HG02840 (cell line): ENCODE results near the gene CD9.
A peak's percentile ranks its signal among the peaks of the same experiment; 100 is the strongest.
"Not testable (repeated sequence)": the region's sequence is repeated elsewhere in the genome, so short reads cannot be mapped to it uniquely, and the experiment has no call there.

Source experiments
- ATAC-seq: cut with Tn5 transposase; IDR thresholded peaks from one replicate; pipeline ENCODE4 v1.9.1; 2021; ENCODE audit warnings: mild to moderate bottlenecking, moderate library complexity, moderate number of reproducible peaks; ENCODE audit not compliant: unreplicated experiment, low FRiP score

The CD9 gene

DNA sequence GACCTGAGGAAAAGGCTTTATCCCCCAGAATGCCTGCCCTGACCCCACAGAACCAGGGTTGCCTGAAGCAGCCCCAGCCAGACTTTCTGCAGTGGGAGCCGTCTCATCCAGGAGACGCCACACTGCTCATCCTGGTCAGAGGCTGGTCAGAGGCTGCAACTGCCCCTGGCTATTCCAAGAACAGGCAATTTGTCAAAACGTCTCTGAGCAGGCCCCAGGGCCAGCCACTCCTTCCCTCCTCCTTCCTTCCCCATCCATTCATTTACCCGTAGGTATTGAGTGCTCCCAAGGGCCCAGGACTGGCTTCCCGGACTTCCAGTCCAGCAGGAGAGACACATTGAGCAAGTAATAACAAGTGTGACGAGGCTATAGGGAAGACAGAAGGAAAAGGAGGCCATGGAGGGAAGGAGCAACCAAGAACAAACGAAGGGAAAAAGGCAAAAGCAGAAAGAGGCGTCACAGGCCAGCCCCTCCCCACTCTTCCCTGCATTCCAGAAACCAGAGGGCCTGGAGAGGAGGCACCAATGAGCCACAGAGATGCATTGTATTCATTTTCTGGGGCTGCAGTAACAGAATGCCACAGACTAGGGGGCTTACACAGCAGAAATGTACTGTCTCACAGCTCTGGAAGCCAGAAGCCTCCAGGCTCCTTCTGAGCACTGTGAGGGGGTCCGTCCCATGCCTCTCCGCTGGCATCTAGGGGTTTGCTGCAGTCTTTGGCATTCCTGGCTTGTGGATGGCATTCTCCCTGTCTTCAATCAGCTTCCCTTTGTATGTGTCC lies 21.0 kb upstream of the CD9 start:
- no peak for ATAC-seq

DNA sequence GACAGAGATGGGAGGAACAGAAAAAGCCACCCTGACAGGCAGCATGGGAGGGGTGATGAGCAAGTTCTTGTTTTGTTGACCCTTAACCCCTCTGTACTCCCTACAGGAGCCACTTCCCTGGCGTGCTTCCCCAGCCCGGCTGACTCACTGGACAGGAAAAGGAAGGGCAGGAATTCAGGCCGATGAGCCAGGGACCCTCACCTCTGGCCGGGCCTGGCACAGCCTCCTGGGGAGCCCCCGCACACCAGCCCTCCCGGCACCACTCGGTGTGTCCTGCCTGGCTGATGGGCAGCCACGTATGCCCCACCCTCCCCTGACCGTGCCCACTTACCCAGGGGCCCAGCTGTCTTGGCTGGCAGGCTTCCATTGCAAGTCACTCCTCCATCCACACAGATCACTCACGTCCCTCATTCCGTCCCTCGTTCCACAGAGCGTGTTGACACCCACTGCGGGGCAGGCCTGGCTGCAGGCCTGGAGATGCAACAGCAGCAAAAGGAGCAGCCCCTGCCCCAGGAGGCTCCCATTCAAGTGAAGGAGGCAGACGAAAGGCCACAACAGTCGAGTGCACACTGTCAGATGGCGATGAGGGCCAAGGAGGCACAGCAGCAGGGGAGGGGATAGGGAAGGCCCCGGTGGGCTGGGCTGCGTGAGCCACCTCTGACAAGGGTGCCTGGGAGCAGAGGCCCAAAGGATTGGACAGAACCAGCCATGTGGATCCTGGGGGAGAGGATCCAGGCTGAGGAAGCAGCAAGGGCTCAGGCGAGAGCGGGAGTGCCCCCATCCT lies 19.7 kb upstream of the CD9 start:
- no peak for ATAC-seq

DNA sequence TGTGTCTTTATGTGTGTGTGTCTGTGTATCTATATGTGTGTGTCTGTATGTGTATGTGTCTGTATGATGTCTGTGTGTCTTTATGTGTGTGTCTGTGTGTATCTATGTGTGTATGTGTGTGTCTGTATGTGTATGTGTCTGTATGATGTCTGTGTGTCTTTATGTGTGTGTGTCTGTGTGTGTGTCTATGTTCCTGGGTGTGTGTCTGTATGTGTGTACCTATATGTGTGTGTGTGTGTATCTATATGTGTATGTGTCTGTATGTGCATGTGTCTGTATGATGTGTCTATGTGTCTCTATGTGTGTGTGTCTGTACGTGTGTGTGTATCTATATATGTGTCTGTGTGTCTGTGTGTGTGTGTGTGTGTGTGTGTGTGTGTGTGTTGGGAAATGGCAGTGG lies 19.0 kb upstream of the CD9 start:
- ATAC-seq = no peak

DNA sequence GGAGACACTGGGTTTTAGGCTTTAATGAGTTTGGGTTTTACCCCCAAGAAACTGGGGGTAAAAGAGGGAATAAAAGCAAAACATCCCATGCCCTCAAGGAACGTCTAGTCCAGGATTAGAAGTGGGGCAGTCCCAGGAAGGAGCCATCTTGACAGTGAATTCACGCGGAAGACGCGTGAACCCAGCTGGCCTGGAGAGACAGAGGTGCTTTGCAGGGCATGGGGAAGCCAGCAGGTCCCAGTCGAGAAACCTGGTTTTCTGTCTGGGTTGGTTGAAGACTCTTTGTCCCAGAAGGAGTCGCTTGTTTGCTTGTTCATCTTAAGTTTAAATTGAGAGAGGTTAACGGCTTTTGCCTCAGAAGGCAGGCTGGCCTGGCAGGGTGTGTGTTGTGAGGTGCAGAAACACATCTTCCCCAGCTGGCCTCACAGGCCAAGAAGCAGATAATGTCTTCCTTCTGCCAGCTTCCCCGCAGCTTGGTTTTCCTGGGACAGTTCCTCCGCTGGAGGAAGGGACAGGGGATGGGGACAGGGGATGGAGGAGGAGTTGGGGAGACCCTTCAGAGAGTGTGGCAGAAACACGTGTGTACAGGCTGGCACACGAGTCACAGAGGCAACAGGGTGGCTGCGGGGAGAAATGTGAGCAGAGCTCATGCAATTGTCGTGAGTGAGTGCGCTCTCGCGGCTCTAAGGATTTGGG lies 18.5 kb upstream of the CD9 start:
- ATAC-seq = no peak

DNA sequence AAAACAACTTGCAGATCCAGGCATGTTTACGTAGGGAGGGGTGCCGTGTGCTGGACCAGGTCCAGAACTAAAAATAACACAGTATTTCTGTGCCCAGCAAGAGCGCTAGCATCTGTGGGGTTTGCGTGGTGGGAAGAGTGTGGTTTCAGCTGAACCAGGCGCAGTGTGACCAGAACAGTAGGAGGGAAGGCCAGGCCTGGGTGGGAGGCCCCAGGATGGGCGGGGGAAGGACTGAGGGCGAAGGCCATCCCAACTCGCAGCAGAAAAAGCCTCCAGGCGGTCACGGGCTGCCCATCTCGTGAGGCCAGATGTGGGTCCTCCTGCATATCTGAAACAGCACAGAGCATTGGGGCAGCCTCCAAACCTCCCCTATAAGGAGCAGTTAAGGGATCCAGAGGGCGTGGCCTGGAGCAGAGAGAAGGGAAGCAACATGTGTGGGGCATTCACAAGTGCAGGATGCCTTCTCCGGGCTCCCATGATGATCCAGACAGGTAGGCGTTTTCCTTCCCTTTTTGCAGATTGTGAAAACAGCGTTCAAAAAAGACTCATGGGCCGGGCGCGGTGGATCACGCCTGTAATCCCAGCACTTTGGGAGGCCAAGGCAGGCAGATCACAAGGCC lies 17.8 kb upstream of the CD9 start:
- no peak for ATAC-seq

DNA sequence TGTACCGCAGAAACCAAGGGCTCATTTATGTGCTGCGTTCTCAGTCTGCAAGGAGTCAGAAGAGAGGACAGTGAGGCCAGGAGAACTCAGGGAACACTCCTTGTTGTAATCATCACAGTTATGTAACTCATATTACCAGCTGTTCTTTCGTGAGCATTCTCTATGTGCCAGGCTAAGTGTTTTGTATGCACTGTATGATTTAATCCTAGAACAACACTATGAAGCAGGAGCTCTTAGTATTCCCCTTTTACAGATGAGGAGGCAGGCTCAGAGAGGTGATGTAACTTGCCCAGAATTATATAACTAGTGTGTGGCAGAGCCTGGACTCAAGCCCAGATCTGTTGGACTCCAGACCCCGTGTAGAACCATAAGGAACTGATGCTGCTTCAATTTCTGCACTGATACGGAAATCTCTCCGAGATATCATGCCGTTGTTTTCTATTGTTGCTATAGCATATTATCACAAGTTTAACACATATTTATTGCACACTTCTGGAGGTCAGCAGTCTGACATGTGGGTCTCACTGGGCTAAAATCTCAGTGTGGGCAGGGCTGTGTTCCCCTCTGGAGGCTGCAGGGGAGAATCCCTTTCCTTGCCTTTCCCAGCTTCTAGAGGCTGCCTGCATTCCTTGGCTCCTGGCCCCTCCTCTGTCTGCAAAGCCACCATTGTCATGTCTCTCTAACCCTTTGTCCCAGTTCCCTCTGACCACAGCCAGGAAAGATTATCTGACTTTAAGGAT lies 16.3 kb upstream of the CD9 start:
- no peak for ATAC-seq

DNA sequence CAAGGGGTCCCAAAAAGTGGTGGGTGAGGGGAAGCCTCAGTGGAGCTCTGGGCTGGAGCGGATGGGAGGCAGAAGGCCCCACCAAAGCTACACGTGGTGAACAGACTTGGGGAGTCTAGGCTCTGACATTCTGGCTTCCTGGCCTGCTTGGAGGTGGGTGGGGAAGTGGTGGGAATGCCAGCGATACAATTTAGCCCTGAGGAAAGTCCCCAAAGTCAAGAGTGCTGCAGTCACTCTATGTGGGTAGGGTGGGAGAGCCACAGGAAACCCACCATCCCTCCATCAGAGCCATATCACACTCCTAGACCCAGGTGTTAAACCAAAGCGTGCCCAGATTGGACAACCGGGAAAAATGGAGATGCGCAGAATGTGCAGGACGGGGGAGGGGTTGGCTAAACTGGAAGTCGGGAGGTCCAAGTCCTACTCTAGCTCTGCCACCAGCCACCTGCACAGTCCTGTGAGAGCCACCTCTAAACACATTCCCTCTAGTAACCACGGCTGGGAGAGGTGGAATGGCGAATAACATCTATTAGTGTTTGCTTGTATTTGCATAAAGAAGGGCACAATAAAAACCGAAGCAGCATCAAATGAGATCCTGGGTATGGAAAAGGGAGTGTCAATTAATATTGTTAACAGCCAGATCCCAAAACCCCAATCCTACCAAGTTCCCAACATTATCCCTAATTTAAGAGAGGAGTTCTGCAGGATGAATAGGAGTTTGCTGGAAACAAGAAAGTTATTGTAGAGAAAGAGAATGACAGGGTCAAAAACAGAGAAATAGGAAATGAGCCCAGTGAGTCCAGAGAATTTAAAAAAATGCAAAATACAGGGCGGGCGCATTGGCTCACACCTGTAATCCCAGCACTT lies 14.0 kb upstream of the CD9 start:
- ATAC-seq = no peak

DNA sequence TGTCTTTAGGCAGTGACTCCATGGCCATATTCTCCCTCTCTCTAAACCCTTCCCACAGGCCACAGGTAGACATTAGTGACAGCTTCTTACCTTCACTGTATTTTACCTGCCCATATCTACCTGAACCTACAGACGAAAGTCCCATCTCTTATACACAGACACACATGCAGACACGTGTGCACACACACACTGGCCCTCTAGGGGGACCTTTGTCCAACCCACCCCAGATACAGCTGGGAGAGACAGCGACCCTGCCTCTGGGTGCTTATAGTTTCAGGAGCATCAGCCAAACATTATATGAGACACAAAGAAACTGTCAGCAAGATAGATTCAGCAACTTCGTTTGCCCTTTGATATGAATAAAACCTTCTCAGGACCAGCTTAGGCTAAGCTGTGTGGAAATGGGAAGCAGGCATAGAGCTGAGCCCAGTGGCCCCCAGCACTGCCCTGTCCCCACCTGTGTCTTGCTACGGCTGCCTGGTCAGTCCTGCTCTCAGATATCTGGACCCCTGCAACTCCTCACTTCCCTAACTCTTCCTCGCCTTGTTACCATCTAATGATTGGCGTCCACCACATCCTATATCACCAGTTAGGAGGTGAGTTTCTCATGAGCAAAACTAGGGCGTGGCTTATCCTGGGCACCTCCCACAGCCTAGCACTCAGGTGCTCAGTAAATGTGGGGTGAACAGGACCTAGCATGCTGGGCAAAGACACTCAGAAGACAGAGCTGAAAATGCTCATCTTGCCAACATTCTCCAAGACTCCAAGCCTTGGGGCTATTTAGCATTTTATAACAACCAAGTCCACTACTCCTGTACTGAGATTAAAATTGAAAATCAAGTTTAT lies 12.0 kb upstream of the CD9 start:
- ATAC-seq = no peak

DNA sequence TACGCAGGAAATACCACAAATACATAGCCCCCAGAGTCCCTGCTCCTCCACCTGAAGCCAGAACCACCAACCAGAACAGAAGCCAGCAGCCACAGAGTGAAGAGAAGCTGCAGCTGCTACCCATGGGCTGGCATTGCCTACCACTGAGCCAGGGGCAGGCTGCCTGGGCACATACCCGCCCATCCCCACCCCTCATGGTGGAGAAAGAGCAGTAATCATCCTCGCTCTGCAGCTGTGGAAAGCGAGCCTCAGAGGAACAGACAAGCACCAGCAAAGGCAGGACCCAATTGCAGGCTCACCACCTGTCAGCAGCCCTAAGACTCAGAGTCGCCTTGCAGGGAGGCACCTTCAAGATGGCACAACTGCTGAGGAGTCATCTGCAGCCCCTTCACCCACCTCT lies 11.2 kb upstream of the CD9 start:
- no peak for ATAC-seq

DNA sequence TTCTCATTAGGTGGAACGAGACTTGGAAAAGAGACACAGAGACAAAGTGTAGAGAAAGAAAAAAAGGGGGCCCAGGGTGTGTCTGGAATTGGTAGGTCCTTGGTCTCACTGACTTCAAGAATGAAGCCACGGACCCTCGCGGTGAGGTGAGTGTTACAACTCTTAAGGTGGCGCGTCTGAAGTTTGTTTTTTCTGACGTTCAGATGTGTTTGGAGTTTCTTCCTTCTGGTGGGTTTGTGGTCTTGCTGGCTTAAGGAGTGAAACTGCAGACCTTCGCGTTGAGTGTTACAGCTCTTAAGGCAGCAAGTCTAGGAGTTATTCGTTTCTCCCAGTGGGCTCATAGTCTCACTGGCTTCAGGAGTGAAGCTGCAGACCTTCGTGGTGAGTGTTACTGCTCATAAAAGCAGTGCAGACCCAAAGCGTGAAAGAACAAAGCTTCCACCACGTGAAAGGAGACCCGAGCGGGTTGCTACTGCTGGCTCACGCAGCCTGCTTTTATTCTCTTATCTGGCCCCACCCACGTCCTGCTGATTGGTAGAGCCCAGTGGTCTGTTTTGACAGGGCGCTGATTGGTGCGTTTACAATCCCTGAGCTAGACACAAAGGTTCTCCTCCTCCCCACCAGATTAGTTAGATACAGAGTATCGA lies 10.1 kb upstream of the CD9 start:
- ATAC-seq = not testable (repeated sequence)

DNA sequence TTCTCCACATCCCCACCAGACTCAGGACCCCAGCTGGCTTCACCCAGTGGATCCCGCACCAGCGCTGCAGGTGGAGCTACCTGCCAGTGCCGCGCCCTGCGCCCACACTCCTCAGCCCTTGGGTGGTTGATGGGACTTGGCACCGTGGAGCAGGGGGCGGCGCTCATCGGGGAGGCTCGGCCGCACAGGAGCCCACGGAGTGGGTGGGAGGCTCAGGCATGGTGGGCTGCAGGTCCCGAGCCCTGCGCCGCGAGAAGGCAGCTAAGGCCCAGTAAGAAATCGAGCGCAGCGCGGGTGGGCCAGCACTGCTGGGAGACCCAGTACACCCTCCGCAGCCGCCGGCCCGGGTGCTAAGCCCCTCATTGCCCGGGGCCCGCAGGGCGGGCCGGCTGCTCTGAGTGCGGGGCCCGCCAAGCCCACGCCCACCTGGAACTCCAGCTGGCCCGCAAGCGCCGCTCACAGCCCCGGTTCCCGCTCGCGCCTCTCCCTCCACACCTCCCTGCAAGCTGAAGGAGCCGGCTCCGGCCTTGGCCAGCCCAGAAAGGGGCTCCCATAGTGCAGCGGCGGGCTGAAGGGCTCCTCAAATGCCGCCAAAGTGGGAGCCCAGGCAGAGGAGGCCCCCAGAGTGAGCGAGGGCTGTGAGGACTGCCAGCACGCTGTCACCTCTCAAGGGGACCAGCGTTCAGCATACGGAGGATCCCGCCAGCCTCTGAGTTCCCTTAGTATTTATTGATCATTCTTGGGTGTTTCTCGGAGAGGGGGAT lies 9.3 kb upstream of the CD9 start:
- ATAC-seq = not testable (repeated sequence)

DNA sequence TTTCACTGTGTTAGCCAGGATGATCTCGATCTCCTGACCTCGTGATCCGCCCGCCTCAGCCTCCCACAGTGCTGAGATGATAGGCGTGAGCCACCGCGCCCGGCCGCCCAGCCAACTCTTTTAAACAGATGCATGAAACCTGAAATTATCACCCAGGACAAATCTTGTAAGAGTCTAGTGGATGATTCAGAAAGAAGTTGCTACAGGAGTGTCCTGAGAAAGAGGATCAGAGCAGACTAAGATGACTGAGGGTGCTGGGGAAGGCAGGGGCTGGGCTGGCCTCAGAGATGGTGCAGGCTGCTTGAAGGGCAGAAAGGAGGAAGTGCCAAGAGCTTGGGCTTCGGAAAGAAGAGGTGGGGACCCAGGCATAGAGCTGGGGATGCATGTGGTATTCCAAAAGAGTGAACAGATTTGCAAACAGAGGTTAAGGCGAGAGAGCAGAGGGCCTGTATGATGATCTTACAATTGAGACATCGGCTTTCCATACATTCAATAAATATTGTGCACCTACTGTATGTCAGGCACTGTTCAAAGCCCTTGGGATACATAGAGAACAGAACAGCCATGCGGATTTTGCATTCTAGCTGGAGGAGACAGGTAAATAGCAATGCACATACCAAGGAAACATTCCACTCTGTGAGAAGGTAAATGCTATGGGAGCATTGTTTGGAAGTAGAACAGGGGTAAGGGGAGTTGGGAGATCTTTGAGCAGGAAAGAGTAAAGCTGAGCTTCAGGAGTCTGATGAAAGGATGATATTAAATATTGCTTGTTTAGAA lies 7.4 kb upstream of the CD9 start:
- ATAC-seq = no peak

DNA sequence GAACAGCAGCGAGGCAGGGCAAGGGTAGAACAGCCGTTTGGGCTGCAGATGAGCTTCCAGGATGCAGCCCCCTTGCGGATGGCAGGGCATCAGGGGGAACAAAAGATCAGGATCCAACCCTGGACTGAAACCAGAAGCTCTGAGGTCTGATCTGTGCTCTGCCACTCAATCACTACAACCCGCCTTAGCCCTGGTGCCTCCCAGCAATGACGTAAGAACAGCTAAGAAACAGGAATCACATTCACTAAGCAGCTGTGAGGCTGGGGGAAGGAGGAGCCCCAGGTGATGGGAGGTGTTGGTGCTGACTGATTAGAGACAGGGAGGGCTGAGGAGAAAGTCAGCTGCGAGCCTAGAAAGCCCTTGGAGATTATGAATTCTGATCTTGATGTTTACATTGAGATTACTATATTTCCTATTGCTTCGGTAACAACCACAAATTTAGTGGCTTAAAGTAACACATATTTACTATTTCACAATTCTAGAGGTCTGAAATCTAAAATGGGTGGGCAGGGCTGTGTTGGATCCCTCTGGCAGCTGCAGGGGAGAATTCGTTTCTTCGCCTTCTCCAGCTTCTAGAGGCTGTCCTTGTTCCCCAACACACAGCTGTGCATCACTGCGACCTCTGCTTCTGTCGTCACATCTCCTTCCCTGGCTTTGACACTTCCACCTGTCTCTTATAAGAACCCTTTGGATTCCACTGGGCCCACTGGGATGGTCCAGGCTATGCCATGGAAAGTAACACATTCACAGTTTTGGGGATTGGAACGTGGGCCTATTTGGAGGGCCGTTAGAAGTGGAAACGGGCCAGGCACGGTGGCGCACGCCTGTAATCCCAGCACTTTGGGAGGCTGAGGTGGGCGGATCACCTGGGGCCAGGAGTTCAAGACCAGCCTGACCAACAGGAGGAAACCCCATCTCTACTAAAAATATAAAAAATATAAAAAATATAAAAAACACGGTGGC lies 6.1 kb upstream of the CD9 start:
- ATAC-seq = no peak

DNA sequence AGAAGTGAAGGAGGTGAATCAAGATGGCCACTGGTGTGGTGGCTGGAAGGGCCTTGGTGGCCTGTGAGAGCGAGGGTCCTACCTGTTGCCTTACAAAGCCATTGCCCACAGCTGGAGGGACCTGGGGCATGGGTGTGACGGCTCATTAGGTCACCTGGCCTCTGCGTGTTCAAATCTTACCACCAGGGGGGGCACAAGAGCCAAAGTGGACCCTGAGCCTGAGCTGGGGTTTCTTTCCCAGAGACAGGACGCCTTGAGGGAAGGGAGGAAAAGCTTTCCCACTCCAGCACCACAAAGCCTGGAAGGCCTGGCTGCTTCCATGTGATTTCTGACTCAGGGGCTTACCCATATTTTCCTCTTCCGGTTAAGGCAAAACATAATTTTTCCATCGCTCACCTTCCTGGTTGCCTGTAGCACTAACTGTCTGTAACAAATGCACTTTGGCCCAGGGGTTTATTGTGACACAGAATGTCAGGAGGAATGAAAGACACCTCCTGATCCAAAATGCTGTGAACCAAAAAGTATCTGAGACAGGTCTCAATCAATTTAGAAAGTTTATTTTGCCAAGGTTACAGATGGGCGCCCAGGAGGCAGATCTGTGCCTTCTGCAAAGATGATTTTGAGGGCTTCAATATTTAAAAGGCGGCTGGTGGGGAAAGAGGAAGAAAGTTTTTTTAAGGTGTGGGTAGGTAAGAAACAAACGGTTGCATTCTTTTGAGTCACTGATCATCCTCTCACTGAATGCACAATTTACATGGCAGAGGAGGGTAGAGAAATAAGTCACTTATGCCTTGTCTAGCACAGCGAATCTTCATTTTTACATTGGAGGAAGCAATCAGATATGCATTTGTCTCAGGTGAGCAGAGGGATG lies 4.3 kb upstream of the CD9 start:
- ATAC-seq = peak; percentile 58
